GM23248 (cell line): ENCODE measurements around the gene DGKI.

ENCODE experiments used
- EZH2 ChIP-seq: fragments of 200-600 bp; sonication (generic); IDR thresholded peaks from 2 replicates; pipeline ENCODE4 v1.6.1; 2018; ENCODE audit warnings: antibody characterized with exemption, mild to moderate bottlenecking; ENCODE audit not compliant: insufficient read depth, poor library complexity, severe bottlenecking
- EZH2phosphoT487 ChIP-seq: fragments of 200-600 bp; sonication (generic); IDR thresholded peaks from 2 replicates; pipeline ENCODE4 v1.6.1; 2018; ENCODE audit warnings: antibody characterized with exemption, moderate library complexity, mild to moderate bottlenecking, low read depth; ENCODE audit not compliant: insufficient read depth

DNA sequence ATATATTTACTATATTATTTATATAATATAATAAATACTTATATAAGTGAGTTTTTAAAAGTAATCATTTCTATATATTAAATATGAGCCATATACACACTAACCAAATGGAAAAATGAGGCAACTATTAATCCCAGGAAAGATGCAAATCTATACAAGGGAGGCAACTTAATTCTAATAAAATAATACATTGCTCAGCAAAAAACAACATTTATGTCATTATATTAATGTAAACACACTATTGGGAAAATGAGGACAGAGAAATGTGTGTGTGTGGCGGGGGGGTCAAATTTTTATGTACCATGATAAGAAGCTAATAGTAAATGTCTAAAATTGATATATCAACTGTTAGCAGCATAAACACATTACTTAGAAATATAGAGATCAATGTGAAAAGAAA, 23.3 kb upstream of the DGKI start:
- TF ChIP-seq EZH2, result no peak
- no peak for TF ChIP-seq EZH2phosphoT487
